Ovary (tissue), 3 donors: ENCODE measurements around the gene SGCD.

Experiments
- POLR2A ChIP-seq: fragments of 450-650 bp; IDR thresholded peaks from one replicate; pipeline ENCODE4 v1.6.1; 2017; ENCODE audit warnings: antibody characterized with exemption, mild to moderate bottlenecking, moderate library complexity
- TF ChIP-seq, protein P1 (sequence below), 3 donors: fragments of 450-650 bp in 2 of 3; fragments of 200-600 bp in 1 of 3; IDR thresholded peaks; one replicate each; pipeline versions ENCODE4 v1.5.1 to v1.8.0; 2016 to 2022; ENCODE audit warnings: antibody characterized with exemption in 3 of 3, mild to moderate bottlenecking in 1 of 3
- donor health status: DM: no; HTN: no; CAD: no.

- TF ChIP-seq POLR2A, result no peak
- TF ChIP-seq, protein P1, sequence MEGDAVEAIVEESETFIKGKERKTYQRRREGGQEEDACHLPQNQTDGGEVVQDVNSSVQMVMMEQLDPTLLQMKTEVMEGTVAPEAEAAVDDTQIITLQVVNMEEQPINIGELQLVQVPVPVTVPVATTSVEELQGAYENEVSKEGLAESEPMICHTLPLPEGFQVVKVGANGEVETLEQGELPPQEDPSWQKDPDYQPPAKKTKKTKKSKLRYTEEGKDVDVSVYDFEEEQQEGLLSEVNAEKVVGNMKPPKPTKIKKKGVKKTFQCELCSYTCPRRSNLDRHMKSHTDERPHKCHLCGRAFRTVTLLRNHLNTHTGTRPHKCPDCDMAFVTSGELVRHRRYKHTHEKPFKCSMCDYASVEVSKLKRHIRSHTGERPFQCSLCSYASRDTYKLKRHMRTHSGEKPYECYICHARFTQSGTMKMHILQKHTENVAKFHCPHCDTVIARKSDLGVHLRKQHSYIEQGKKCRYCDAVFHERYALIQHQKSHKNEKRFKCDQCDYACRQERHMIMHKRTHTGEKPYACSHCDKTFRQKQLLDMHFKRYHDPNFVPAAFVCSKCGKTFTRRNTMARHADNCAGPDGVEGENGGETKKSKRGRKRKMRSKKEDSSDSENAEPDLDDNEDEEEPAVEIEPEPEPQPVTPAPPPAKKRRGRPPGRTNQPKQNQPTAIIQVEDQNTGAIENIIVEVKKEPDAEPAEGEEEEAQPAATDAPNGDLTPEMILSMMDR (IDR thresholded peaks at IDR 0.05), result no peak
Observed at GRCh38 chr5:156376751-156377150, 49.8 kb downstream of the SGCD start.
